NCI-H2171 treated with DMSO at 0.1 percent for 48 hours (cell line): ENCODE results near the gene METTL5.
"Not testable (repeated sequence)": the region's sequence is repeated elsewhere in the genome, so short reads cannot be mapped to it uniquely, and the experiment has no call there.

Source experiments
- DNase-seq: peaks from one replicate; lab custom pipeline; 2025; lab: John Stamatoyannopoulos, UW

The METTL5 gene

GRCh38 chr2:169824373-169825333 lies at the start of gene METTL5:
Gene METTL5 (minus strand): TSS chr2:169824905. CDS start chr2:169824597, 308 bp downstream.
- peak; percentile 68 for DNase-seq

GRCh38 chr2:169871994-169872393 lies 47.3 kb upstream of the METTL5 start:
- DNase-seq: no peak

DNA sequence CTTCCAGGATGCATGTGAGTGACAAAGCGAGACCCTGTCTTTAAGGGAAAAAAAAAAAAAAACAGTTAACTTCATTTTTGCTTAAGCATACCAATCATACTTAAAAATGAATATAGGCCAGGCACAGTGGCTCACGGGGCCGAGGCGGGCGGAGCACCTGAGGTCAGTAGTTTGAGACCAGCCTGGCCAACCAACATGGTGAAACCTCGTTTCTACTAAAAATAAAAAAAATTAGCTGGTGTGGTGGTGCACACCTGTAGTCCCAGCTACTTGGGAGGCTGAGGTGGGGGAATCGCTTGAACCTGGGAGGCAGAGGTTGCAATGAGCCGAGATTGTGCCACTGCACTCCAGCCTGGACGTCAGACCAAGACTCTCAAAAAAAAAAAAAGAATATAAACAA lies 46.7 kb upstream of the METTL5 start:
- not testable (repeated sequence) for DNase-seq

DNA sequence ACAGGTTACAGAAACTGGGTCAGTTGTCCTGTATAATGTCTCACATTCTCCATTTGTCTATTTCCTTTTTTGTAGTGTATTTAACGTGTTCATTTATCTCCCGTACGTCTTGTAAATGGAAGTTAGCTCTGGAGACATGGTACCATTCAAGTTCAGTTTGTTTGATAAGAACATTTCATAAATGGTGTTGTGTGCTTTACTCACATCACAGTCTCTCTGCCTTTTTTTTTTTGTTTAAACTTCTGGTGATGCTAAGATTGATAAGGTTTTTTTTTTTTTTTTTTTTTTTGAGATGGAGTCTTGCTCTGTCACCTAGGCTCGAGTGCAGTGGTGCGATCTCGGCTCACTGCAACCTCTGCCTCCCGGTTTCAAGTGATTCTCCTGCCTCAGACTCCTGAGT lies 44.2 kb upstream of the METTL5 start:
- DNase-seq: no peak

DNA sequence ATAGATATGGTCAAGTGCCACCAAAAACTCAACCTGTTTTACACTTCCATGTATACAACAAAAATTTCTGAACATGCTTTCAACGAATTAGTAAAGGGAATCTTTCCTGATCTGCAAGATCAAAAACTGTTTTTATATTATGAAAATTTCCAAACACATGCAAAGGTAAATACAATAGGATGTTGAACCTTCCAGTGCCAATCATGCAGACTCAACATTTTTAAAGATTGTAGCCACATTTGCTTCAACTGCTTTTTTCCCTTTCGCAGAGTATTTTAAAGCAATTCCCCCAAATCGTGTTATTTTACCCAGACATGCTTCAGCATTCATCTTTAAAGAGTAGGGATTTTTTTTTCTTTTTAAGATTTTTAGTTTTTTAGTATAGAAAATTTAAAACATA lies 42.9 kb upstream of the METTL5 start:
- no peak for DNase-seq

DNA sequence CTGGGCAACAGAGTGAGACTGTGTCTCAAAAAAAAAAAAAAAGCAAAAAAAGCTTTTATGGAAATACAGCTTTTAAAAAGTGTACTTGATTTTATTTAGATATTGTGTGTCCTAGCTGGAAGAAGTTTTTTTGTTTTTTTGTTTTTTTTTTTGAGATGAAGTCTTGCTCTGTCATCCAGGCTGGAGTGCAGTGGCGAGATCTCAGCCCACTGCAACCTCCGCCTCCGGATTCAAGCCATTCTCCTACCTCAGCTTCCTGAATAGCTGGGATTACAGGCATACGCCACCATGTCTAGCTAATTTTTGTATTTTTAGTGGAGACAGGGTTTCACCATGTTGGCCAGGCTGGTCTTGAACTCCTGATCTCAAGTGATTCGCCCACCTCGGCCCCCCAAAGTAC lies 41.5 kb upstream of the METTL5 start:
- DNase-seq: not testable (repeated sequence)

- no peak for DNase-seq
Measured at GRCh38 chr2:169865492-169865891, 40.8 kb upstream of the METTL5 start.

GRCh38 chr2:169862816-169863215 lies 38.1 kb upstream of the METTL5 start:
- no peak for DNase-seq

- no peak for DNase-seq
Measured at GRCh38 chr2:169860149-169860548, 35.4 kb upstream of the METTL5 start.

DNA sequence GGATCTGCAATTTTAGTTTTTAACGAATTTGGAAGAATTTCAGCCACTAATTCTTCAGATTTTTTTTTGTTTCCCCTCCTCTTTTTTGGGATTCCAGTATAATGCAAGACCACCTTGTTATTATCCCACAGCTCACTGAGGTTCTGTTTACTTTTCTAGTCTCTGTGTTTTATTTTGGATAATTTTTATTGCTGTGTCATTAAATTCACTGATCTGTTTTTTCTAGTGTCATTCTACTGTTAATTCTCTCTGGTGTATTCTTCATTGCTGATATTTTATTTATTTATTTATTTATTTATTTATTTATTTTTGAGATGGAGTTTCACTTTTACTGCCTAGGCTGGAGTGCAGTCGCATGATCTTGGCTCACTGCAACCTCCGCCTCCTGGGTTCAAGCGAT lies 34.7 kb upstream of the METTL5 start:
- no peak for DNase-seq

GRCh38 chr2:169855281-169856258 lies 30.9 kb upstream of the METTL5 start:
- not testable (repeated sequence) for DNase-seq

- DNase-seq: no peak
Measured at GRCh38 chr2:169853041-169853668, 28.4 kb upstream of the METTL5 start.

GRCh38 chr2:169849710-169850109 lies 25.0 kb upstream of the METTL5 start:
- no peak for DNase-seq

DNA sequence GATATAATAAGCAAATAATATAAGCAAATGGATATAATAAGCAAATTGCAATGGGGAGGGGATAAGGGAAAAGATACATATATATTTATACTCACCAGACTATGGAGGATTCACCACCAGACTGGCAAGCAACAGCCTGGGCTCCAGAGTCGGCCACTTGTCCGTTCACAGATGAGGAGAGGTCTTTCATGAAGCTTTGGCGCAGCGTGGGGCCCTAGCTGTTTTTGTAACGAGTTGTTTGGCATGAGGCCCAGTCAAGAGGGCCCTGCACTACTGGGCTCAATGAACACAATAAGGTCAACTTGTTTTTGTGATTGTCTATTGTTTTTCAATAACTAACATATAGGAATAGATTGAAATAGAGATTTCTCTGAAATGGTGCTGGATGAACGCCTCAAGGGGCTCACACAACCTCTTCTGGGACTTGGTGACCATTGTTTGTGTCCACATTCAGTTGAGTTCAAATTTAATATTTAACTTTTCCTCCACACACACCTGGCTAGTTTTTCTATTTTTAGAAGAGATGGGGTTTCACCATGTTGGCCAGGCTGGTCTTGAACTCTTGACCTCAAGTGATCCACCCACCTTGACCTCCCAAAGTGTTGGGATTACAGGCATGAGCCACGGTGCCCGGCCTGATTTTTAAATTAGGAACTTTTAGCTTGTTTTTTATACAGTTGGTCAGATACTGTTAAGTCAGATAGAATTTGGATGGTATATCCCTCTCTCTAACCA lies 24.4 kb upstream of the METTL5 start:
- DNase-seq: not testable (repeated sequence)

- DNase-seq: no peak
Measured at GRCh38 chr2:169845016-169845415, 20.3 kb upstream of the METTL5 start.

DNA sequence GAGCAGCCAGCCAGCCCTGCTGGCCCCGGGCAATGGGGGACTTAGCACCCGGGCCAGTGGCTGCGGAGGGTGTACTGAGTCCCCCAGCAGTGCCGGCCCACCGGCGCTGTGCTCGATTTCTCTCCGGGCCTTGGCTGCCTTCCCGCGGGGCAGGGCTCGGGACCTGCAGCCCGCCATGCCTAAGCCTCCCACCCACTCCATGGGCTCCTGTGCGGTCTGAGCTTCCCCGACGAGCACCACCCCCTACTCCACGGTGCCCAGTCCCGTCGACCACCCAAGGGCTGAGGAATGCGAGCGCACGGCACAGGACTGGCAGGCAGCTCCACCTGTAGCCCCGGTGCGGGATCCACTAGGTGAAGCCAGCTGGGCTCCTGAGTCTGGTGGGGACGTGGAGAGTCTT lies 16.9 kb upstream of the METTL5 start:
- not testable (repeated sequence) for DNase-seq

DNA sequence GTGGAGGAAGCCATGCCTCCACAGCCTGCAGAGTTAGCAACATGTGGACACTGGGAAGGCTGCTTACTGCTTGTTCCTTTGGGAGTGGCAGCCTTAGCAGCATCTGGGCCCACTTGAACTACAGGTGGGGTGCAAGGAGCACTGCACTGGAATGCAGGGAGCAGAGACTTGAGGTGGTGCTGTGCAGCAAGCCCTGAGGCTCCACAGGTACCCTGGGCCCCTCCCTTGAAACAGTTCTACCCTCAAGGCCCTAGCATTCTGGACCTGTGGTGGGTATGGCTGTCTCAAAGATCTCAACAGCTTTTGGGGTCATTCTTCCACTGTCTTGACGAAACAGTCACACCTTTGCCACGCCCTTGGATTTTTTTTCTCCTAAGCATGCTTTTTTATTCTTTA lies 16.0 kb upstream of the METTL5 start:
- DNase-seq: no peak

- no peak for DNase-seq
Measured at GRCh38 chr2:169839954-169840746, 15.4 kb upstream of the METTL5 start.

- no peak for DNase-seq
Measured at GRCh38 chr2:169838743-169839489, 14.2 kb upstream of the METTL5 start.

GRCh38 chr2:169834401-169834800 lies 9.7 kb upstream of the METTL5 start:
- no peak for DNase-seq
